Endometrium (tissue), 2 donors: ENCODE results near the gene CHST4.
"Not testable (repeated sequence)": the region's sequence is repeated elsewhere in the genome, so short reads cannot be mapped to it uniquely, and the experiment has no call there.

Experiments
- FAIRE-seq: peaks from 2 replicates; lab custom pipeline; 2012; peaks lifted over from hg19 to GRCh38; lab: Jason Lieb, UNC
- donor health status: control.
- donor health status: control.

Gene CHST4

GRCh38 chr16:71524566-71525553 is 1.4 kb upstream of the CHST4 start:
- FAIRE-seq: no peak

- FAIRE-seq: no peak
These were observed 2.0 kb downstream of the CHST4 start for GRCh38 chr16:71528257-71528656.

GRCh38 chr16:71528863-71529262 is 2.6 kb downstream of the CHST4 start:
- no peak for FAIRE-seq

DNA sequence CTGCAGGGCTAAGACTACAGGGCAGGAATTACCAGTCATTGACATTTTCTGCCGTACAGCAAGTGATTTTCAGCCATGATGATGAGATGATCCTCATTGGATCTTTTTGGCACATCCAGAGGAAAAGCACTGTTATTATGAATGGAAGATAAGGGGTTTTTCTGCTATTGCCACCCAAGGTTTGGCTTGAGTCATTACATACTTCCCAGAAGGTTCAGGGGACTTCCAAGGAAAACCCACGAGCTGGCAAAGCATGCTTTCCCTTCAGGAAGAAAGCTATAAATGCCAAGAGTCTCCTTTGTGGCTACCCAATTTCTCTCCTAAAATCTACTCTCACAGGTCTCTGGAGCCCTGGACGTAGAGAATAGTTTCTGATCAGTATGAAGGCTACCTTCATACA is 6.1 kb downstream of the CHST4 start:
- FAIRE-seq: no peak

GRCh38 chr16:71536752-71537499 is 10.7 kb downstream of the CHST4 start:
- no peak for FAIRE-seq

DNA sequence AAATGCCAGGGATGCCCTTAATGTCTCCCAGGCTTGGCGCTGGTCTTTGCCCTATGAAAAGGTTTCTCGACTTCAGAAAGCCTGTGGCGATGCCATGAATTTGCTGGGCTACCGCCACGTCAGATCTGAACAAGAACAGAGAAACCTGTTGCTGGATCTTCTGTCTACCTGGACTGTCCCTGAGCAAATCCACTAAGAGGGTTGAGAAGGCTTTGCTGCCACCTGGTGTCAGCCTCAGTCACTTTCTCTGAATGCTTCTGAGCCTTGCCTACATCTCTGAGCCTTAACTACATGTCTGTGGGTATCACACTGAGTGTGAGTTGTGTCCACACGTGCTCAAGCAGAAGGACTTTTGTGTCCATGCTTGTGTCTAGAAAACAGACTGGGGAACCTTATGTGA is 11.4 kb downstream of the CHST4 start:
- FAIRE-seq: no peak

- no peak for FAIRE-seq
These were observed 16.2 kb downstream of the CHST4 start for GRCh38 chr16:71542377-71542776.

DNA sequence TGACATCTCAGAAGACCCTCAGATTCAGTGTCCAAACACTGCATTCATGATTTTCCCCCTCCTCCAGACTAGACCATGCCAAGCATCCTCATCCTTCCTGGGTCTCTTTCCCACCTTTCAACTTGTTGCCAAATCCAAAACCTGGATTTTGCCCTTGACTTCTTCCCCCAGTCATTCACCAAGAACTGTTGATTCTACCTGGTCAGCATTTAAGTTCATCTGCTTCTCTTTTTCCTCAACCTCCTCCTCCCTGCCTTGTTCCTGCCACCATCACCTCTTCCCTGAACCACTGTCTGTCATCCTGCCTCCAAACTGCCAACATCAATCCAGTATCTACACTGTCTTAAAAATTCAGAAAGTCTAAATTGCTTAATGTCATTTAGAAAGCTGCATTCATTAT is 20.9 kb downstream of the CHST4 start:
- FAIRE-seq: no peak

- FAIRE-seq: no peak
These were observed 26.7 kb downstream of the CHST4 start for GRCh38 chr16:71552698-71553503.

DNA sequence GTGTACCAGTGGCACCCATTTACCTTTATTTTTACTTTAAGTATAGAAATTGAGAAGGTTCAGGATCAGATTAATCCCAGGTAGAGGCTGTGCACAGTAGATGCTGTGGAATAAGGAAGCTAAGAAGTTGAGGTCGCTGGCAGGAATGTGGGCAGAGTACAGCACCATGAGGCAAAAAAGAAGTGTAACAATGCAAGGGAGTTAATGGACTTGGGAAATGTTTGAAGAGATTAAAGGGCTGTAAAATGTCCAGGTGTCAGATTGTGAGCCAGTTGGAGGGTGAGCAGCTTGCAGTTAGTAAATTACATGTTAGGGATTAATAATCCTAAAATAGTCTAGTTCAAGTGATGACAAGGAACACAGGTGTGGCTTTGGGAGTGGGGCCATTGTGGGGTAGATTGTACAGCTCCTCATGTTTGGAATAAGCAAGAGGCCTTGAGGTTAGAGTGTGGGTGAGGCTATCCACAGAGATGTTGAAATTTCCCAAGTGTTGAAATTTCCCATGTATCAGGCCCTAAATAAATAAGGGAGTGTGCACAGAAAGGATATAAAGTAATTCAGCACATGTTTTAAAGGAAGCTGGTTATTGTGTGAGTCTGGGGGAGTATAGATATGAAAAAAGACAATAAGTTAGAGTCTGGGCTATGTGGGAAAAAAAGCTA is 29.1 kb downstream of the CHST4 start:
- FAIRE-seq: no peak

DNA sequence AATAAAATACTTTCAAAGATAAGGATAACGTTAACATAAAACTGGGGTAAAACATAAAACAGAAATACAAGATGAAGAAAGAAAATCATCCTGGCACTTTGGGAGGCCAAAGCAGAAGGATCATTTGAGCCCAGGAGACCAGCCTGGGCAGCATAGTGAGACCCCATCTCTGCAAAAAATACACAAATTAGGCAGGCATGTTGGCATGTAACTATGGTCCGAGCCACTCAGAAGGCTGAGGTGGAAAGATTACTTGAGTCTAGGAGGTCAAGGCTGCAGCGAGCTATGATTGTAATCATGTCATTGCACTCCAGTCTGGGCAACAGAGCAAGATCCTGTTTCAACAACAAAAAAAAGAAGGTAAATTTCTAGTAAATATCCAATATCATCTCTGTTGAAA is 31.1 kb downstream of the CHST4 start:
- no peak for FAIRE-seq

- FAIRE-seq: no peak
These were observed 31.8 kb downstream of the CHST4 start for GRCh38 chr16:71557954-71558582.

- no peak for FAIRE-seq
These were observed 33.6 kb downstream of the CHST4 start for GRCh38 chr16:71559855-71560254.

GRCh38 chr16:71561886-71562285 is 35.7 kb downstream of the CHST4 start:
- not testable (repeated sequence) for FAIRE-seq

DNA sequence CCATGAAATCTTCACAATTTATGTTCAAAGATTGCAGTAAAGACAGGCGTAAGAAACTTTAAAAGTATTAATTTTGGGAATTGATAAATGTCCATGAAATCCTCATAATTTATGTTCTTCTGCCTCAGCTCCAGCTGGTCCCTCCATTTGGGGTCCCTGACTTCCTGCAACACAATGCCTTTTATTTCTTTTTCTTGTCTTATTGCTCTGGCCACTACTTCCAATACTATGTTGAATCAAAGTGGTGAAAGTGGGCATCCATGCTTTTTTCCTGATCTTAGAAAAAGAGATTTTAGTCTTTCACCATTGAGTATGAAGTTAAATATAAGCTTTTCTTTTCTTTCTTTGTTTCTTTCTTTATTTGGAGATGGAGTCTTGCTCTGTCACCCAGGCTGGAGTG is 36.3 kb downstream of the CHST4 start:
- FAIRE-seq: no peak

GRCh38 chr16:71564335-71564967 is 38.2 kb downstream of the CHST4 start:
- FAIRE-seq: no peak

- no peak for FAIRE-seq
These were observed 39.8 kb downstream of the CHST4 start for GRCh38 chr16:71565812-71566700.

DNA sequence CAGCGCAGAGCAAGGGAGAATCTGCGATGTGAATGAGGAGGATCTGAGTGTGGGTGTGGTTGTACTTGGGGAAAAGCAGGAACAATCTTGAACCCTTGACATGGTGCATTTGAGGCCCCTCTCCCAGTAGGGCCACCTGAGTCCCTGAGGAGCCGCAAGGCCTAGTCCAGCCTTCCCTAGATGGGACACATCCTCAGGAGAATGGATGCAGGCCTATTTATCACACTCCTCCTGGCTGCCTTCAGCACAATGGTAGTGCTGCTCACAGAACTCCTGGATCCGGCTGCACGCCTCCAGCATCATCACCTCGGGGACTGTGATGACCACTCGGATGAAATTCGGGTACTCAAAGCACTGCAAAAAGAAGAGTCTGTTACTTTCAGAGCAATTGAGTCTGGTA is 41.7 kb downstream of the CHST4 start:
- FAIRE-seq: no peak

DNA sequence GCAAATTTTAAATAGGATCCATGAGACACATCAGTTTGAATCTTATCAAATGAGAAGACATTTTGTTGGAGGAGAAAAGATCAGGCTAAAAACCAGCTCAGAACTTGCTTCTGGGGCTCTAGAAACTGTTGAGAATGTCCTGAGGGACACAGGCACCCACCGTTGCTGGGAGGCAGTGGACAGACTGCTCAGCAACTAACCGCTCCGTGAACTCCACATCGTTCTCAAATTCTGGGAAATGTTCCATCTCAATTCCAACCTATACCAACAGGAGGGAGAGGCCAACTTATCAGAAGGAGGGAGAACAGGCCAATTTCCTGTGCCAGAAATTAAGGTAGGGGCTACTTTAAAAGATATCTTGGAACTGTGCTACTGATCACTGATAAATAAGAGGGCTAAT is 42.3 kb downstream of the CHST4 start:
- FAIRE-seq: no peak

DNA sequence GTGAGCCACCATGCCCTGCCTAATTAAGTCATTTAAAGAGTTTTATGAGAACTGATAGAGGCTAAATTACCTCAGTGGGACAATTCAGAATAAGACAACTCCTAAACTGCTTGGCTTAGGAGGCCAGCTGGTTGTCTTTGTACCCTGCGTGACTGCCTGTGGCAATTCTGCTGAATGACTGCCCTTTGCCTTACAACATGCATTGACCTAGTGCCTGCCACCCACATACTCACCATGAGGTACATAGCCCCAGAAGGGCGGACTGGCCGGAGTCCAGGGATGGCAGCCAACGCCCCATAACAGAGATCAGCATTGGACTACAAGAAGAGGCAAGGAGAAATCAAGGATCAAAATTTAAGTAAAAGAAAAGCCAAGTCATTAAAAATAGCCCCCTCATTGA is 43.4 kb downstream of the CHST4 start:
- no peak for FAIRE-seq
